ENCODE data around the gene CST4.
A peak's percentile ranks its signal among the peaks of the same experiment; 100 is the strongest.
"Not testable (repeated sequence)": the region's sequence is repeated elsewhere in the genome, so short reads cannot be mapped to it uniquely, and the experiment has no call there.

CST4 gene

GRCh38 chr20:23686046-23686750, 2.6 kb downstream of the CST4 start:
- no peak for DNase-seq

- peak; percentile 70 for DNase-seq
Measured at GRCh38 chr20:23685529-23685896, 3.3 kb downstream of the CST4 start.

- DNase-seq = no peak
Measured at GRCh38 chr20:23684261-23684660, 4.6 kb downstream of the CST4 start.

GRCh38 chr20:23683807-23684206, 5.0 kb downstream of the CST4 start:
- no peak for DNase-seq

GRCh38 chr20:23683281-23683680, 5.6 kb downstream of the CST4 start:
- DNase-seq = no peak

GRCh38 chr20:23680146-23680545, 8.7 kb downstream of the CST4 start:
- DNase-seq = no peak

- DNase-seq = no peak
Measured at GRCh38 chr20:23679133-23680092, 9.4 kb downstream of the CST4 start.

GRCh38 chr20:23673209-23673608, 15.6 kb downstream of the CST4 start:
- DNase-seq = no peak

GRCh38 chr20:23672158-23672557, 16.7 kb downstream of the CST4 start:
- no peak for DNase-seq

- DNase-seq = no peak
Measured at GRCh38 chr20:23671479-23671878, 17.4 kb downstream of the CST4 start.

GRCh38 chr20:23670361-23670760, 18.5 kb downstream of the CST4 start:
- DNase-seq = no peak

- no peak for DNase-seq
Measured at GRCh38 chr20:23669866-23670265, 19.0 kb downstream of the CST4 start.

- no peak for DNase-seq
Measured at GRCh38 chr20:23669327-23669726, 19.5 kb downstream of the CST4 start.

- DNase-seq = peak; percentile 71
Measured at GRCh38 chr20:23668477-23668951, 20.3 kb downstream of the CST4 start.

- DNase-seq = no peak
Measured at GRCh38 chr20:23667666-23668065, 21.2 kb downstream of the CST4 start.

GRCh38 chr20:23666698-23667097, 22.1 kb downstream of the CST4 start:
- no peak for DNase-seq

GRCh38 chr20:23666189-23666588, 22.6 kb downstream of the CST4 start:
- DNase-seq = peak; percentile 17

- no peak for DNase-seq
Measured at GRCh38 chr20:23664954-23665353, 23.9 kb downstream of the CST4 start.

GRCh38 chr20:23664046-23664445, 24.8 kb downstream of the CST4 start:
- not testable (repeated sequence) for DNase-seq

- DNase-seq = no peak
Measured at GRCh38 chr20:23663180-23663579, 25.7 kb downstream of the CST4 start.

- no peak for DNase-seq
Measured at GRCh38 chr20:23662276-23662870, 26.5 kb downstream of the CST4 start.

GRCh38 chr20:23661002-23661429, 27.8 kb downstream of the CST4 start:
- no peak for DNase-seq
